Panc1 (cell line): ENCODE results near the gene RBX1.

Experiments
- POLR2AphosphoS5 ChIP-seq: IDR thresholded peaks from 2 replicates; pipeline ENCODE4 v1.6.1; 2012; ENCODE audit warnings: mild to moderate bottlenecking, low read depth, low read length, moderate library complexity
- TCF7L2 ChIP-seq: IDR thresholded peaks from 2 replicates; pipeline ENCODE4 v1.6.1; 2011; ENCODE audit warnings: mild to moderate bottlenecking, low read depth, low read length, inconsistent platforms
- TF ChIP-seq, protein P1 (sequence below): fragments of 450-650 bp; IDR thresholded peaks from 2 replicates; pipeline ENCODE4 v1.5.1; 2017; ENCODE audit warnings: mild to moderate bottlenecking
- TF ChIP-seq, protein P2 (sequence below), 2 experiments: IDR thresholded peaks; 2 replicates each; pipeline ENCODE4 v1.6.1; 2011 to 2012; ENCODE audit warnings: low read depth in 2 of 2, control low read depth in 1 of 2, low read length in 1 of 2, mild to moderate bottlenecking in 1 of 2, moderate library complexity in 1 of 2; ENCODE audit not compliant: insufficient read depth in 1 of 2

DNA sequence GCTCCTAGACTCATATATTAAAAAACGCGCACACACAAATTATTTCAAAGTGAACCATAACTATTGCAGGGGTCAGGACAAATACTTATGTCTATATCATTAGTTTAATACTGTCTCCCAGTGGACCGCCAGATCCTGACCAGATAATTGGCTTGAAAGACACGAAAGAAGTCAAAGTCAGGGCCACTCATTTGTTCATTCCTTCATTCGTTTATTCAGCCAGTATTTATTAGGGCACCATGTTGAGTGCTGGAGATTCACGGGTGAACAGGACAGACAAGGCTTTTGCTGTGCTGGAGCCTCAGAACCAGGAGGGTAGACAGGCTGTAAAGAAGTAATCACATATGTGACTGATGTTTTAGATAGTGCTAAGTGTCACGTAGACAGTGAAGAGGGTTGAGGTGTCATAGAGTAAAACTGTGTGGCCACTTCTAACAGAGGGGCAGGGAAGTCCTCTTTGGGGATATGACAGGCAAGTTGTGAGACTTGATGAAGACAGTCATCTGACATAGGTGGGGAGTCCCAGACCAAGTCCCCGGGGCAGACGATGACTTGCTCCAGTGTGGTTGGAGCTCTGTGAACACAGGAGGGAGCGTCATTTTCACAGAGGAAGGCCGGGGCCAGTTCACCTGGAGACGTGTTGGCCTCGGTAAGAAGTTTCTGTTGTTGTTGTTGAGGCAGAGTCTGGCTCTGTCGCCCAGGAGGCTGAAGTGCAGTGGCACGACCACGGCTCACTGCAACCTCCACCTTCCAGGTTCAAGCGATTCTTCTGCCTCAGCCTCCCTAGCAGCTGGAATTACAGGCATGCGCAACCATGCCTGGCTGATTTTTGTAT is 25.9 kb downstream of the RBX1 start:
- TF ChIP-seq, protein P1, sequence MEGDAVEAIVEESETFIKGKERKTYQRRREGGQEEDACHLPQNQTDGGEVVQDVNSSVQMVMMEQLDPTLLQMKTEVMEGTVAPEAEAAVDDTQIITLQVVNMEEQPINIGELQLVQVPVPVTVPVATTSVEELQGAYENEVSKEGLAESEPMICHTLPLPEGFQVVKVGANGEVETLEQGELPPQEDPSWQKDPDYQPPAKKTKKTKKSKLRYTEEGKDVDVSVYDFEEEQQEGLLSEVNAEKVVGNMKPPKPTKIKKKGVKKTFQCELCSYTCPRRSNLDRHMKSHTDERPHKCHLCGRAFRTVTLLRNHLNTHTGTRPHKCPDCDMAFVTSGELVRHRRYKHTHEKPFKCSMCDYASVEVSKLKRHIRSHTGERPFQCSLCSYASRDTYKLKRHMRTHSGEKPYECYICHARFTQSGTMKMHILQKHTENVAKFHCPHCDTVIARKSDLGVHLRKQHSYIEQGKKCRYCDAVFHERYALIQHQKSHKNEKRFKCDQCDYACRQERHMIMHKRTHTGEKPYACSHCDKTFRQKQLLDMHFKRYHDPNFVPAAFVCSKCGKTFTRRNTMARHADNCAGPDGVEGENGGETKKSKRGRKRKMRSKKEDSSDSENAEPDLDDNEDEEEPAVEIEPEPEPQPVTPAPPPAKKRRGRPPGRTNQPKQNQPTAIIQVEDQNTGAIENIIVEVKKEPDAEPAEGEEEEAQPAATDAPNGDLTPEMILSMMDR = no peak
- TF ChIP-seq, protein P2, sequence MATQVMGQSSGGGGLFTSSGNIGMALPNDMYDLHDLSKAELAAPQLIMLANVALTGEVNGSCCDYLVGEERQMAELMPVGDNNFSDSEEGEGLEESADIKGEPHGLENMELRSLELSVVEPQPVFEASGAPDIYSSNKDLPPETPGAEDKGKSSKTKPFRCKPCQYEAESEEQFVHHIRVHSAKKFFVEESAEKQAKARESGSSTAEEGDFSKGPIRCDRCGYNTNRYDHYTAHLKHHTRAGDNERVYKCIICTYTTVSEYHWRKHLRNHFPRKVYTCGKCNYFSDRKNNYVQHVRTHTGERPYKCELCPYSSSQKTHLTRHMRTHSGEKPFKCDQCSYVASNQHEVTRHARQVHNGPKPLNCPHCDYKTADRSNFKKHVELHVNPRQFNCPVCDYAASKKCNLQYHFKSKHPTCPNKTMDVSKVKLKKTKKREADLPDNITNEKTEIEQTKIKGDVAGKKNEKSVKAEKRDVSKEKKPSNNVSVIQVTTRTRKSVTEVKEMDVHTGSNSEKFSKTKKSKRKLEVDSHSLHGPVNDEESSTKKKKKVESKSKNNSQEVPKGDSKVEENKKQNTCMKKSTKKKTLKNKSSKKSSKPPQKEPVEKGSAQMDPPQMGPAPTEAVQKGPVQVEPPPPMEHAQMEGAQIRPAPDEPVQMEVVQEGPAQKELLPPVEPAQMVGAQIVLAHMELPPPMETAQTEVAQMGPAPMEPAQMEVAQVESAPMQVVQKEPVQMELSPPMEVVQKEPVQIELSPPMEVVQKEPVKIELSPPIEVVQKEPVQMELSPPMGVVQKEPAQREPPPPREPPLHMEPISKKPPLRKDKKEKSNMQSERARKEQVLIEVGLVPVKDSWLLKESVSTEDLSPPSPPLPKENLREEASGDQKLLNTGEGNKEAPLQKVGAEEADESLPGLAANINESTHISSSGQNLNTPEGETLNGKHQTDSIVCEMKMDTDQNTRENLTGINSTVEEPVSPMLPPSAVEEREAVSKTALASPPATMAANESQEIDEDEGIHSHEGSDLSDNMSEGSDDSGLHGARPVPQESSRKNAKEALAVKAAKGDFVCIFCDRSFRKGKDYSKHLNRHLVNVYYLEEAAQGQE (IDR thresholded peaks at IDR 0.05; ENCODE audit: insufficient read depth in 1 of 2, low read depth in 2 of 2, low read length in 1 of 2) = no peak
- TF ChIP-seq POLR2AphosphoS5 (no peak), TCF7L2 (no peak)
